H1 (cell line): Measurements from ENCODE around the gene SESN1. TPM values are rescaled to one million over a fixed set of nuclear protein-coding genes. Genes with fewer than 3 reads are reported as not detected.

Experiments used
- CHD7 ChIP-seq: fragments of 300-600 bp; sonication (generic); IDR thresholded peaks from 2 replicates; pipeline ENCODE4 v1.7.1; 2012; ENCODE audit warnings: low read length, moderate library complexity, mild to moderate bottlenecking, inconsistent platforms; ENCODE audit not compliant: insufficient replicate concordance
- E2F6 ChIP-seq: IDR thresholded peaks from 2 replicates; pipeline ENCODE4 v1.6.1; 2012; ENCODE audit warnings: inconsistent platforms
- JUND ChIP-seq: IDR thresholded peaks from 2 replicates; pipeline ENCODE4 v1.6.1; 2011; ENCODE audit warnings: mild to moderate bottlenecking, improper control_type of control experiment, low read length
- RXRA ChIP-seq: IDR thresholded peaks from 2 replicates; pipeline ENCODE4 v1.6.1; 2011; ENCODE audit warnings: low read depth, mild to moderate bottlenecking, low read length, moderate library complexity; ENCODE audit not compliant: insufficient read depth
- SP2 ChIP-seq: IDR thresholded peaks from 2 replicates; pipeline ENCODE4 v1.6.1; 2012; ENCODE audit warnings: mild to moderate bottlenecking, low read length, inconsistent platforms
- SUZ12 ChIP-seq: fragments of 200-600 bp; sonication (generic); IDR thresholded peaks from 2 replicates; pipeline ENCODE4 v1.6.1; 2012; ENCODE audit warnings: mild to moderate bottlenecking, inconsistent platforms, low read length, moderate library complexity, mixed read lengths
- TBP ChIP-seq: IDR thresholded peaks from 2 replicates; pipeline ENCODE4 v1.6.1; 2011; ENCODE audit warnings: low read depth, low read length, improper control_type of control experiment
- polyA plus RNA-seq, 7 experiments: library from polyadenylated mRNA; depleted of rRNA in 3 of 7; stranded (reverse) in 5 of 7; unstranded in 2 of 7; fragments of >200 nt in 5 of 7; fragments of 200-250 nt in 2 of 7; gene quantifications; 1 replicate in 5 of 7; 2 replicates in 1 of 7; 4 replicates in 1 of 7; pipeline versions ENCODE4 v1.2.1 to v1.2.3, GENCODE V29; 2011 to 2013; ENCODE audit warnings: missing spikeins in 2 of 7, mixed read lengths in 2 of 7
- total RNA-seq: library from RNA; stranded (reverse); fragmentation: NEBNext Ultra II Directional; extraction: Animal tissue kit (Norgen Biotek cat#: 25700); gene quantifications from 2 replicates; pipeline ENCODE4 v1.2.1, GENCODE V29; 2021

The SESN1 gene
- total and polyA plus RNA-seq, 2 of the 8 experiments (the other 6 are each of a cell fraction or from before 2014, with no cell fraction given): 12.8 to 15.6 TPM

- no peak for TF ChIP-seq CHD7
- TF ChIP-seq JUND: no peak
- no peak for TF ChIP-seq RXRA
- TF ChIP-seq TBP: no peak
- no peak for TF ChIP-seq E2F6
- TF ChIP-seq SP2: no peak
- no peak for TF ChIP-seq SUZ12
These were observed 148.9 kb downstream of the SESN1 start (continued) for GRCh38 chr6:108945681-108946159.
